K562 (cell line): ENCODE results near the gene C16orf96. TPM values are rescaled to one million over a fixed set of nuclear protein-coding genes. Genes with fewer than 3 reads are reported as not detected.
A peak's percentile ranks its signal among the peaks of the same experiment; 100 is the strongest.

Experiments
- FOXP1 ChIP-seq: sonication (generic); formaldehyde crosslinking; IDR thresholded peaks from 2 replicates; pipeline ENCODE4 v1.8.0; 2022; ENCODE audit warnings: mild to moderate bottlenecking, missing genetic modification reagents
- HMGN3 ChIP-seq: IDR thresholded peaks from 2 replicates; pipeline ENCODE4 v1.6.1; 2011; ENCODE audit warnings: borderline replicate concordance, low read depth, mild to moderate bottlenecking, mixed read lengths, low read length; ENCODE audit not compliant: insufficient read length; ENCODE audit errors: extremely low read depth
- KLF13 ChIP-seq: fragments of 450-650 bp; IDR thresholded peaks from 2 replicates; pipeline ENCODE4 v1.6.1; 2016; ENCODE audit warnings: missing genetic modification characterization, low read depth, mild to moderate bottlenecking, missing compliant biosample characterization, moderate library complexity, borderline replicate concordance
- MTA1 ChIP-seq: fragments of 450-650 bp; IDR thresholded peaks from 2 replicates; pipeline ENCODE4 v1.6.1; 2017; ENCODE audit warnings: borderline replicate concordance
- MTF1 ChIP-seq: fragments of 250-450 bp; sonication (Bioruptor Pico); IDR thresholded peaks from 2 replicates; pipeline ENCODE4 v1.9.0; 2021; ENCODE audit warnings: moderate library complexity, mild to moderate bottlenecking, inconsistent platforms, borderline replicate concordance
- POLR2AphosphoS2 ChIP-seq: IDR thresholded peaks from 2 replicates; pipeline ENCODE4 v1.6.1; 2012; ENCODE audit warnings: low read length, improper control_type of control experiment
- POLR2H ChIP-seq: IDR thresholded peaks from 2 replicates; pipeline ENCODE4 v1.6.1; 2016; ENCODE audit warnings: missing genetic modification characterization, low read depth, mild to moderate bottlenecking, control low read depth, missing compliant biosample characterization, moderate library complexity
- TCF7 ChIP-seq: sonication (generic); IDR thresholded peaks from 2 replicates; pipeline ENCODE4 v1.6.1; 2016; ENCODE audit warnings: antibody characterized with exemption, borderline replicate concordance
- TSHZ1 ChIP-seq: fragments of 250-450 bp; sonication (Bioruptor Pico); IDR thresholded peaks from 2 replicates; pipeline ENCODE4 v1.4.0; 2020; ENCODE audit warnings: mild to moderate bottlenecking, moderate library complexity
- ZFP30 ChIP-seq: fragments of 250-450 bp; sonication (Bioruptor Pico); IDR thresholded peaks from 2 replicates; pipeline ENCODE4 v1.8.0; 2022; ENCODE audit warnings: moderate library complexity, mild to moderate bottlenecking, inconsistent platforms, borderline replicate concordance
- ZNF431 ChIP-seq: sonication (generic); formaldehyde crosslinking; IDR thresholded peaks from 2 replicates; pipeline ENCODE4 v1.8.0; 2022; ENCODE audit warnings: mild to moderate bottlenecking, missing genetic modification reagents
- ZNF584 ChIP-seq: fragments of 200-800 bp; sonication (Bioruptor generic); IDR thresholded peaks from 2 replicates; pipeline ENCODE4 v1.6.1; 2016; ENCODE audit warnings: low read depth, mild to moderate bottlenecking, missing genetic modification characterization, missing compliant biosample characterization
- ZNF76 ChIP-seq: fragments of 250-450 bp; sonication (Bioruptor Pico); IDR thresholded peaks from 2 replicates; pipeline ENCODE4 v1.4.0; 2020; ENCODE audit warnings: mild to moderate bottlenecking, moderate library complexity, borderline replicate concordance
- ZZZ3 ChIP-seq: fragments of 450-650 bp; IDR thresholded peaks from 2 replicates; pipeline ENCODE4 v1.6.1; 2016; ENCODE audit warnings: antibody characterized with exemption, mild to moderate bottlenecking, moderate library complexity
- polyA plus RNA-seq, 8 experiments: library from polyadenylated mRNA; depleted of rRNA in 4 of 8; stranded (reverse) in 5 of 8; unstranded in 3 of 8; fragments of >200 nt; fragmentation: Nextera tagmentation in 2 of 8; fragmentation: Illumina TruSeq in 1 of 8; extraction: Ambion mirVana in 2 of 8; extraction: Trizol in 1 of 8; gene quantifications; 2 replicates each; pipeline versions ENCODE4 v1.2.1 to v1.2.3, GENCODE V29; 2011 to 2014; ENCODE audit warnings: inconsistent platforms in 1 of 8, missing spikeins in 1 of 8
- total RNA-seq, 7 experiments: library from RNA; depleted of rRNA in 6 of 7; stranded (reverse); fragments of >200 nt in 6 of 7; fragmentation: Illumina TruSeq in 2 of 7; extraction: Trizol in 2 of 7; gene quantifications; 2 replicates each; pipeline versions ENCODE4 v1.2.1 to v1.2.3, GENCODE V29; 2011 to 2021; ENCODE audit warnings: low replicate concordance in 1 of 7
- TF ChIP-seq, protein P1 (sequence below), 3 experiments: IDR thresholded peaks in 2 of 3; conservative IDR thresholded peaks in 1 of 3; 2 replicates each; pipeline ENCODE4 v1.5.1; 2011 to 2012; ENCODE audit warnings: low read length in 3 of 3, mild to moderate bottlenecking in 3 of 3, control low read depth in 2 of 3, improper control_type of control experiment in 1 of 3, inconsistent platforms in 1 of 3, low read depth in 1 of 3, mixed read lengths in 1 of 3, moderate library complexity in 1 of 3; ENCODE audit not compliant: insufficient read depth in 2 of 3
- TF ChIP-seq, protein P2 (sequence below): fragments of 250-450 bp; sonication (Bioruptor Pico); IDR thresholded peaks from 2 replicates; pipeline ENCODE4 v1.8.0; 2022; ENCODE audit warnings: moderate library complexity, mild to moderate bottlenecking, inconsistent platforms
- TF ChIP-seq, protein P3 (sequence below): fragments of 450-650 bp; IDR thresholded peaks from 2 replicates; pipeline ENCODE4 v1.6.1; 2014; ENCODE audit warnings: low read depth, mild to moderate bottlenecking, moderate library complexity, borderline replicate concordance
- TF ChIP-seq, protein P4 (sequence below): fragments of 250-450 bp; sonication (Bioruptor Pico); IDR thresholded peaks from 2 replicates; pipeline ENCODE4 v1.8.0; 2021; ENCODE audit warnings: mild to moderate bottlenecking, moderate library complexity

Gene C16orf96
- total and polyA plus RNA-seq, 9 of the 15 experiments (the other 6 are each of a cell fraction or from before 2014, with no cell fraction given): not detected

DNA sequence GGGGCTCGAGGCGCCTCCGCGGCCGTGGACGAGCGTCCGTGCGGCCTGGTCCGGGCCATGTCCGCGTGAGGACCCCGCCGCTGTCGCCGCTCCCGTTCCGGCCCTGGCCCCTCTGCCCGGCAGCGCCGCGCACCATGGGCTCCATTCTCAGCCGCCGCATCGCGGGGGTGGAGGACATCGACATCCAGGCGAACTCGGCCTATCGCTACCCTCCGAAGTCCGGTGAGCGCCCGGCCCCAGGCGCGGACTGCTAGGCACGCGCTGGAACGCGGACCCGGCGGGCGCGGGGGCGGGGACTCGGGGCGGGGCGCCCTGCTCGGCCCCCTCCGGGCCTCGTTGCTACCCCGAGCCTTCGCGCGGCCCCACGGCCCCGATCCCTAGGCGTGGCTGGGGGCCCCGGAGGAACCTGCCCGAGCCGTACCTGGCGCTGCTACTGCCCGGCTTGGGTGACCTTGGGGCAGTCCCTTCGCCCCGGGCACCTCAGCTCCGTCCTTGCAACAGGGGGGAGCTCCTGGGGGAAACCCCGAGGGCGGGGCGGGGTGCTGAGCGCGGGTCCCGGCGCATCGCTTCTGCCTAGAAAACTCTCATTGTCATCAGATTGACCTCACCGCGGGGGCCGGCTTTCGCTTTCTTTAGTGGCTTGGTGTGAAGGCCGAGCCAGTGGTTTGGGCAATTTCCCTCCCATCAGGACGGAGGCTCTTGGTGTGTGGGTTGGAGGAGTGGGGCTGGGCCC, 68.9 kb downstream of the C16orf96 start (continued):
- TF ChIP-seq, protein P1, sequence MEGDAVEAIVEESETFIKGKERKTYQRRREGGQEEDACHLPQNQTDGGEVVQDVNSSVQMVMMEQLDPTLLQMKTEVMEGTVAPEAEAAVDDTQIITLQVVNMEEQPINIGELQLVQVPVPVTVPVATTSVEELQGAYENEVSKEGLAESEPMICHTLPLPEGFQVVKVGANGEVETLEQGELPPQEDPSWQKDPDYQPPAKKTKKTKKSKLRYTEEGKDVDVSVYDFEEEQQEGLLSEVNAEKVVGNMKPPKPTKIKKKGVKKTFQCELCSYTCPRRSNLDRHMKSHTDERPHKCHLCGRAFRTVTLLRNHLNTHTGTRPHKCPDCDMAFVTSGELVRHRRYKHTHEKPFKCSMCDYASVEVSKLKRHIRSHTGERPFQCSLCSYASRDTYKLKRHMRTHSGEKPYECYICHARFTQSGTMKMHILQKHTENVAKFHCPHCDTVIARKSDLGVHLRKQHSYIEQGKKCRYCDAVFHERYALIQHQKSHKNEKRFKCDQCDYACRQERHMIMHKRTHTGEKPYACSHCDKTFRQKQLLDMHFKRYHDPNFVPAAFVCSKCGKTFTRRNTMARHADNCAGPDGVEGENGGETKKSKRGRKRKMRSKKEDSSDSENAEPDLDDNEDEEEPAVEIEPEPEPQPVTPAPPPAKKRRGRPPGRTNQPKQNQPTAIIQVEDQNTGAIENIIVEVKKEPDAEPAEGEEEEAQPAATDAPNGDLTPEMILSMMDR (IDR thresholded peaks at IDR 0.05 in 2 of 3, conservative IDR thresholded peaks at IDR 0.05 in 1 of 3; ENCODE audit: insufficient read depth in 2 of 3, low read depth in 1 of 3, low read length in 3 of 3): no peak
- TF ChIP-seq KLF13 (tag) (no peak), ZNF76 (CRISPR knock-in tag) (peak; percentile 51; the same call in 1 of the 2 replicates), MTA1 (no peak), TCF7 (no peak), TSHZ1 (CRISPR knock-in tag) (no peak), MTF1 (CRISPR knock-in tag) (0 out of 2 replicates have a peak, but pooled peaks have one; percentile 31), ZNF584 (CRISPR knock-in tag) (0 out of 2 replicates have a peak, but pooled peaks have one; percentile 24), ZFP30 (CRISPR knock-in tag) (no peak), ZNF431 (peak; percentile 50; the same call in 1 of the 2 replicates), FOXP1 (CRISPR knock-in tag) (no peak), ZZZ3 (no peak), POLR2H (tag) (no peak; the same call in none of the 2 replicates), POLR2AphosphoS2 (no peak), HMGN3 (peak; percentile 41)
- TF ChIP-seq, protein P2, sequence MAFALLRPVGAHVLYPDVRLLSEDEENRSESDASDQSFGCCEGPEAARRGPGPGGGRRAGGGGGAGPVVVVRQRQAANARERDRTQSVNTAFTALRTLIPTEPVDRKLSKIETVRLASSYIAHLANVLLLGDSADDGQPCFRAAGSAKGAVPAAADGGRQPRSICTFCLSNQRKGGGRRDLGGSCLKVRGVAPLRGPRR: no peak
- TF ChIP-seq, protein P3, sequence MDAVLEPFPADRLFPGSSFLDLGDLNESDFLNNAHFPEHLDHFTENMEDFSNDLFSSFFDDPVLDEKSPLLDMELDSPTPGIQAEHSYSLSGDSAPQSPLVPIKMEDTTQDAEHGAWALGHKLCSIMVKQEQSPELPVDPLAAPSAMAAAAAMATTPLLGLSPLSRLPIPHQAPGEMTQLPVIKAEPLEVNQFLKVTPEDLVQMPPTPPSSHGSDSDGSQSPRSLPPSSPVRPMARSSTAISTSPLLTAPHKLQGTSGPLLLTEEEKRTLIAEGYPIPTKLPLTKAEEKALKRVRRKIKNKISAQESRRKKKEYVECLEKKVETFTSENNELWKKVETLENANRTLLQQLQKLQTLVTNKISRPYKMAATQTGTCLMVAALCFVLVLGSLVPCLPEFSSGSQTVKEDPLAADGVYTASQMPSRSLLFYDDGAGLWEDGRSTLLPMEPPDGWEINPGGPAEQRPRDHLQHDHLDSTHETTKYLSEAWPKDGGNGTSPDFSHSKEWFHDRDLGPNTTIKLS: peak; percentile 58
- TF ChIP-seq, protein P4, sequence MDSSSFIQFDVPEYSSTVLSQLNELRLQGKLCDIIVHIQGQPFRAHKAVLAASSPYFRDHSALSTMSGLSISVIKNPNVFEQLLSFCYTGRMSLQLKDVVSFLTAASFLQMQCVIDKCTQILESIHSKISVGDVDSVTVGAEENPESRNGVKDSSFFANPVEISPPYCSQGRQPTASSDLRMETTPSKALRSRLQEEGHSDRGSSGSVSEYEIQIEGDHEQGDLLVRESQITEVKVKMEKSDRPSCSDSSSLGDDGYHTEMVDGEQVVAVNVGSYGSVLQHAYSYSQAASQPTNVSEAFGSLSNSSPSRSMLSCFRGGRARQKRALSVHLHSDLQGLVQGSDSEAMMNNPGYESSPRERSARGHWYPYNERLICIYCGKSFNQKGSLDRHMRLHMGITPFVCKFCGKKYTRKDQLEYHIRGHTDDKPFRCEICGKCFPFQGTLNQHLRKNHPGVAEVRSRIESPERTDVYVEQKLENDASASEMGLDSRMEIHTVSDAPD (CRISPR knock-in tag): no peak
